Tibial nerve (tissue), 4 donors: ENCODE measurements around the gene TCF12. TPM values are rescaled to one million over a fixed set of nuclear protein-coding genes. Genes with fewer than 3 reads are reported as not detected.

Source experiments
- DNase-seq, 2 donors: peaks; one replicate each; pipeline ENCODE4 v3.0.0-alpha.2; 2019; ENCODE audit warnings: low spot score in 2 of 2
- H3K27ac ChIP-seq, 4 donors: fragments of 200-600 bp; sonication (generic) in 3 of 4; one replicate each; pipeline ENCODE4 v1.5.1; 2017 to 2019; ENCODE audit warnings: mild to moderate bottlenecking in 1 of 4
- H3K27me3 ChIP-seq, 2 donors: fragments of 200-600 bp; sonication (generic) in 1 of 2; one replicate each; pipeline versions ENCODE4 v1.5.1 to v1.6.0; 2017 to 2019
- H3K36me3 ChIP-seq, 3 donors: fragments of 200-600 bp; sonication (generic); one replicate each; pipeline ENCODE4 v1.5.1; 2018 to 2019
- H3K4me1 ChIP-seq, 4 donors: fragments of 200-600 bp; sonication (generic) in 3 of 4; one replicate each; pipeline ENCODE4 v1.5.1; 2017 to 2019
- H3K4me3 ChIP-seq, 4 donors: fragments of 200-600 bp; sonication (generic) in 3 of 4; one replicate each; pipeline ENCODE4 v1.5.1; 2017 to 2019; ENCODE audit warnings: mild to moderate bottlenecking in 1 of 4, moderate library complexity in 1 of 4
- H3K9me3 ChIP-seq, 4 donors: fragments of 200-600 bp; sonication (generic) in 3 of 4; one replicate each; pipeline ENCODE4 v1.5.1; 2017 to 2019
- CTCF ChIP-seq, 5 experiments: fragments of 200-600 bp in 3 of 5; fragments of 450-650 bp in 2 of 5; sonication (generic) in 3 of 5; IDR thresholded peaks; one replicate each; pipeline ENCODE4 v1.5.1; 2016 to 2019; ENCODE audit warnings: antibody characterized with exemption in 5 of 5, mild to moderate bottlenecking in 3 of 5, moderate library complexity in 2 of 5
- EP300 ChIP-seq, 2 donors: sonication (generic); formaldehyde crosslinking; IDR thresholded peaks; one replicate each; pipeline ENCODE4 v1.6.1; 2017; ENCODE audit warnings: antibody characterized with exemption in 2 of 2, mild to moderate bottlenecking in 1 of 2
- POLR2A ChIP-seq, 2 donors: fragments of 450-650 bp; IDR thresholded peaks; one replicate each; pipeline ENCODE4 v1.6.1; 2017; ENCODE audit warnings: antibody characterized with exemption in 2 of 2, mild to moderate bottlenecking in 2 of 2, moderate library complexity in 2 of 2
- WGBS, 2 donors: methylation state at CpG; one replicate each; pipeline ENCODE4 v1.1.5; 2018; 5-methylcytosine and 5-hydroxymethylcytosine counted together
- total RNA-seq, 4 donors: library from RNA; depleted of rRNA; stranded (reverse); fragments of >200 nt; gene quantifications; one replicate each; pipeline ENCODE4 v1.1.0, GENCODE V29; 2016

TCF12 gene
- total RNA-seq, 4 donors from 2014 or later, result 117 to 181 (median 174) TPM

GRCh38 chr15:57236561-57237300 is 318.3 kb downstream of the TCF12 start:
- no peak for DNase-seq
- TF ChIP-seq POLR2A (IDR thresholded peaks at IDR 0.05) (no peak), EP300 (IDR thresholded peaks at IDR 0.05) (no peak), CTCF (IDR thresholded peaks at IDR 0.05) (no peak)
- Histone ChIP-seq H3K27me3 (no peaks in the 10 kb centered on the region), H3K36me3 (peaks cover 0 to 47% (median 0%) of the 10 kb centered on the region in 3 donors), H3K9me3 (no peaks in the 10 kb centered on the region), H3K4me3 (no peak overlapping the region), H3K27ac (no peak overlapping the region), H3K4me1 (peaks cover 0 to 4% (median 0%) of the 10 kb centered on the region in 4 donors)
- WGBS, 2 donors, result 36 to 39% methylated on average over 3 of the region's 3 CpGs

- peaks cover 0 to 4% (median 0%) of the 10 kb centered on the region in 4 donors for H3K4me1 ChIP-seq
- no peak for DNase-seq
- no peak overlapping the region for H3K4me3 ChIP-seq
- H3K36me3 ChIP-seq, result peaks cover 0 to 45% (median 0%) of the 10 kb centered on the region in 3 donors
- no peaks in the 10 kb centered on the region for H3K27me3 ChIP-seq
- WGBS, 2 donors, result 23 to 24% methylated on average over 2 of the region's 2 CpGs
- no peak overlapping the region for H3K27ac ChIP-seq
- H3K9me3 ChIP-seq, result no peaks in the 10 kb centered on the region
- no peak for TF ChIP-seq EP300 (IDR thresholded peaks at IDR 0.05)
- no peak for TF ChIP-seq CTCF (IDR thresholded peaks at IDR 0.05)
- no peak for TF ChIP-seq POLR2A (IDR thresholded peaks at IDR 0.05)
These were observed 318.8 kb downstream of the TCF12 start for GRCh38 chr15:57237301-57237642.

- Histone ChIP-seq H3K27me3 (no peaks in the 10 kb centered on the region), H3K4me1 (peaks cover 0 to 4% (median 0%) of the 10 kb centered on the region in 4 donors), H3K27ac (no peak overlapping the region), H3K9me3 (no peaks in the 10 kb centered on the region), H3K4me3 (no peak overlapping the region), H3K36me3 (peaks cover 0 to 41% (median 0%) of the 10 kb centered on the region in 3 donors)
- TF ChIP-seq CTCF (IDR thresholded peaks at IDR 0.05) (no peak), POLR2A (IDR thresholded peaks at IDR 0.05) (no peak), EP300 (IDR thresholded peaks at IDR 0.05) (no peak)
- DNase-seq, result no peak
- WGBS, 2 donors, result 81 to 83% methylated on average over 1 of the region's 1 CpG
These were observed 319.2 kb downstream of the TCF12 start for GRCh38 chr15:57237676-57238075.

- WGBS, 2 donors, result 22 to 42% methylated on average over 2 to 3 of the region's 3 CpGs
- no peak overlapping the region for H3K4me3 ChIP-seq
- H3K4me1 ChIP-seq, result peaks cover 0 to 11% (median 0%) of the 10 kb centered on the region in 4 donors
- TF ChIP-seq POLR2A (IDR thresholded peaks at IDR 0.05) (no peak), EP300 (IDR thresholded peaks at IDR 0.05) (no peak), CTCF (IDR thresholded peaks at IDR 0.05) (no peak)
- H3K27me3 ChIP-seq, result no peaks in the 10 kb centered on the region
- H3K27ac ChIP-seq, result no peak overlapping the region
- DNase-seq, result no peak
- H3K36me3 ChIP-seq, result peaks cover 0 to 45% (median 0%) of the 10 kb centered on the region in 3 donors
- no peaks in the 10 kb centered on the region for H3K9me3 ChIP-seq
These were observed 326.7 kb downstream of the TCF12 start for GRCh38 chr15:57245130-57245529.

GRCh38 chr15:57245714-57246113 is 327.3 kb downstream of the TCF12 start:
- Histone ChIP-seq H3K27ac (no peak overlapping the region), H3K36me3 (peaks cover 0 to 51% (median 0%) of the 10 kb centered on the region in 3 donors)

More at GRCh38 chr15:57245714-57246113, 327.3 kb downstream of the TCF12 start:
- Histone ChIP-seq H3K9me3 (no peaks in the 10 kb centered on the region), H3K4me3 (no peak overlapping the region), H3K4me1 (peaks cover 0 to 11% (median 0%) of the 10 kb centered on the region in 4 donors), H3K27me3 (no peaks in the 10 kb centered on the region)
- no peak for DNase-seq
- TF ChIP-seq POLR2A (IDR thresholded peaks at IDR 0.05) (no peak), CTCF (IDR thresholded peaks at IDR 0.05) (no peak), EP300 (IDR thresholded peaks at IDR 0.05) (no peak)
- 91 to 95% methylated on average over 1 of the region's 1 CpG for WGBS, 2 donors
